Gastroesophageal sphincter (tissue), 4 donors: ENCODE results near the gene KPNA1. TPM values are rescaled to one million over a fixed set of nuclear protein-coding genes. Genes with fewer than 3 reads are reported as not detected.

Experiments used
- ATAC-seq: fragments of 150-250 bp; one replicate; pipeline ENCODE4 v1.9.1; 2016; ENCODE audit warnings: mild to moderate bottlenecking, moderate library complexity
- H3K27ac ChIP-seq, 4 donors: fragments of 200-600 bp; sonication (generic) in 3 of 4; 1 replicate in 3 of 4; 2 replicates in 1 of 4; pipeline ENCODE4 v1.5.1; 2016 to 2019
- H3K27me3 ChIP-seq: fragments of 200-600 bp; sonication (generic); one replicate; pipeline ENCODE4 v1.5.1; 2019
- H3K36me3 ChIP-seq, 2 donors: fragments of 200-600 bp; sonication (generic); one replicate each; pipeline ENCODE4 v1.5.1; 2019; ENCODE audit warnings: control low read depth in 1 of 2
- H3K4me1 ChIP-seq, 3 donors: fragments of 200-600 bp; sonication (generic); 1 replicate in 2 of 3; 2 replicates in 1 of 3; pipeline ENCODE4 v1.5.1; 2016 to 2019; ENCODE audit warnings: control low read depth in 2 of 3
- H3K4me3 ChIP-seq, 2 donors: fragments of 200-600 bp; sonication (generic); one replicate each; pipeline ENCODE4 v1.5.1; 2019; ENCODE audit warnings: mild to moderate bottlenecking in 1 of 2, moderate library complexity in 1 of 2
- H3K9me3 ChIP-seq, 3 donors: fragments of 200-600 bp; sonication (generic); one replicate each; pipeline ENCODE4 v1.5.1; 2017 to 2019; ENCODE audit warnings: control low read depth in 2 of 3
- EP300 ChIP-seq: sonication (generic); formaldehyde crosslinking; IDR thresholded peaks from one replicate; pipeline ENCODE4 v1.6.1; 2017; ENCODE audit warnings: antibody characterized with exemption, mild to moderate bottlenecking
- POLR2A ChIP-seq, 2 donors: fragments of 450-650 bp; IDR thresholded peaks; one replicate each; pipeline ENCODE4 v1.6.1; 2017; ENCODE audit warnings: antibody characterized with exemption in 2 of 2, mild to moderate bottlenecking in 2 of 2, moderate library complexity in 1 of 2
- POLR2AphosphoS5 ChIP-seq: sonication (generic); formaldehyde crosslinking; IDR thresholded peaks from one replicate; pipeline ENCODE4 v1.6.1; 2017; ENCODE audit warnings: antibody characterized with exemption
- WGBS, 2 donors: methylation state at CpG; one replicate each; pipeline ENCODE4 v1.1.5; 2018; ENCODE audit warnings: low coverage in 1 of 2; 5-methylcytosine and 5-hydroxymethylcytosine counted together
- total RNA-seq, 4 donors: library from RNA; depleted of rRNA; stranded (reverse); fragments of >200 nt; gene quantifications; one replicate each; pipeline ENCODE4 v1.1.0, GENCODE V29; 2016
- TF ChIP-seq, protein P1 (sequence below), 4 experiments: fragments of 200-600 bp in 2 of 4; fragments of 450-650 bp in 2 of 4; sonication (generic) in 1 of 4; IDR thresholded peaks; one replicate each; pipeline ENCODE4 v1.5.1; 2017 to 2019; ENCODE audit warnings: antibody characterized with exemption in 4 of 4, mild to moderate bottlenecking in 2 of 4, moderate library complexity in 2 of 4

KPNA1 gene
- total RNA-seq, 4 donors from 2014 or later = 39.8 to 61.3 (median 41.3) TPM

DNA sequence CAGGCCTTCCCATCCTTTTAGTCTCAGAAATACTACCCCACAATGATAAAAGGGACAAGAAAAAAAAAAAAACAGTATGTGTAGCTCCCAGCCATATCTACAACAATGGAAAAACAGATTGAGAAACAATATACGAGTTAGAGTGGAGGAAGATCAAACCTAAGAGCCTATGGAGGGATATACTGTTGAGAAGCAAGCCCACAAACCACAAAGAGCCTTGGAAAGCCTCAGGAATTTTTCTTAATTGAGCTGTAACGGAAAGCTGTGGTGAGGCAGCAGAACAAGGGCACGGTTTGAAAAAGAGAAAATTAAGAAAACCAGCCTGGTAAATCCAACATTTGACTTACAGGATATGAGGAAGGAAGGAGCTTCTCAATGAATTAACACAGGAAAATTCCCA lies 21.4 kb downstream of the KPNA1 start:
- TF ChIP-seq POLR2AphosphoS5 (no peak), POLR2A (IDR thresholded peaks at IDR 0.05) (no peak), EP300 (no peak)
- TF ChIP-seq, protein P1, sequence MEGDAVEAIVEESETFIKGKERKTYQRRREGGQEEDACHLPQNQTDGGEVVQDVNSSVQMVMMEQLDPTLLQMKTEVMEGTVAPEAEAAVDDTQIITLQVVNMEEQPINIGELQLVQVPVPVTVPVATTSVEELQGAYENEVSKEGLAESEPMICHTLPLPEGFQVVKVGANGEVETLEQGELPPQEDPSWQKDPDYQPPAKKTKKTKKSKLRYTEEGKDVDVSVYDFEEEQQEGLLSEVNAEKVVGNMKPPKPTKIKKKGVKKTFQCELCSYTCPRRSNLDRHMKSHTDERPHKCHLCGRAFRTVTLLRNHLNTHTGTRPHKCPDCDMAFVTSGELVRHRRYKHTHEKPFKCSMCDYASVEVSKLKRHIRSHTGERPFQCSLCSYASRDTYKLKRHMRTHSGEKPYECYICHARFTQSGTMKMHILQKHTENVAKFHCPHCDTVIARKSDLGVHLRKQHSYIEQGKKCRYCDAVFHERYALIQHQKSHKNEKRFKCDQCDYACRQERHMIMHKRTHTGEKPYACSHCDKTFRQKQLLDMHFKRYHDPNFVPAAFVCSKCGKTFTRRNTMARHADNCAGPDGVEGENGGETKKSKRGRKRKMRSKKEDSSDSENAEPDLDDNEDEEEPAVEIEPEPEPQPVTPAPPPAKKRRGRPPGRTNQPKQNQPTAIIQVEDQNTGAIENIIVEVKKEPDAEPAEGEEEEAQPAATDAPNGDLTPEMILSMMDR (IDR thresholded peaks at IDR 0.05) = no peak
- H3K9me3 ChIP-seq = no peaks in the 10 kb centered on the region
- H3K4me3 ChIP-seq = no peak overlapping the region
- H3K27ac ChIP-seq = no peak overlapping the region
- peaks cover 0 to 37% of the 10 kb centered on the region in 2 donors for H3K36me3 ChIP-seq
- H3K27me3 ChIP-seq = no peaks in the 10 kb centered on the region
- ATAC-seq = no peak
- H3K4me1 ChIP-seq = peaks cover 0 to 11% (median 0%) of the 10 kb centered on the region in 3 donors
- WGBS, 2 donors = 76 to 84% methylated on average over 3 of the region's 3 CpGs

- TF ChIP-seq POLR2A (IDR thresholded peaks at IDR 0.05) (no peak), EP300 (no peak), POLR2AphosphoS5 (no peak)
- TF ChIP-seq, protein P1 (IDR thresholded peaks at IDR 0.05) = no peak
- H3K4me3 ChIP-seq = no peak overlapping the region
- ATAC-seq = no peak
Observed at GRCh38 chr3:122488262-122488973, 26.3 kb downstream of the KPNA1 start.

GRCh38 chr3:122484985-122485384 lies 29.8 kb downstream of the KPNA1 start:
- Histone ChIP-seq H3K4me3 (no peak overlapping the region), H3K9me3 (no peaks in the 10 kb centered on the region), H3K36me3 (peaks cover 0 to 4% of the 10 kb centered on the region in 2 donors), H3K27me3 (no peaks in the 10 kb centered on the region), H3K27ac (no peak overlapping the region), H3K4me1 (peaks cover 0 to 10% (median 3%) of the 10 kb centered on the region in 3 donors)
- TF ChIP-seq, protein P1 (IDR thresholded peaks at IDR 0.05) = no peak
- no peak for TF ChIP-seq EP300
- TF ChIP-seq POLR2A (IDR thresholded peaks at IDR 0.05) = no peak
- TF ChIP-seq POLR2AphosphoS5 = no peak
- ATAC-seq = no peak
- 68 to 72% methylated on average over 4 to 5 of the region's 5 CpGs for WGBS, 2 donors

More at GRCh38 chr3:122488262-122488973, 26.3 kb downstream of the KPNA1 start:
- no peak overlapping the region for H3K27ac ChIP-seq
- 60 to 65% methylated on average over 6 to 7 of the region's 7 CpGs for WGBS, 2 donors
- peaks cover 0 to 2% (median 0%) of the 10 kb centered on the region in 3 donors for H3K4me1 ChIP-seq
- no peaks in the 10 kb centered on the region for H3K27me3 ChIP-seq
- peaks cover 0 to 13% of the 10 kb centered on the region in 2 donors for H3K36me3 ChIP-seq
- H3K9me3 ChIP-seq = no peaks in the 10 kb centered on the region

DNA sequence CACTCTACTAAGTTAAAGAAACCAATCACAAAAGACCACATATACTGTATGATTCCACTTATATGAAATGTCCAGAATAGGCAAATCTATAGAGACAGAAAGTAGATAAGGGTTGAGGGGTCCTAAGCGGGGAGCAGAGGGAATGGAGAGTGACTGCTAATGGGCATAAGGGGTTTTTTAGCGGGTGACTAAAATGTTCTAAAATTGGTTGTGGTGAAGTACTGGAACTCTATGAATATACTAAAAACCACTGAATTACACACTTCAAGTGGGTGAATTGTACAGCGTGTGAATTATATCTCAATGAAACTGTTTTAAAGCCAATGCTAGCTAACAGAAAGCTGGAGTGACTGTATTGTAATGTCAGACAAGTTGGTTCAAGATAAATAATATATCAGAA lies 33.3 kb downstream of the KPNA1 start:
- ATAC-seq = no peak
- H3K4me1 ChIP-seq = peaks cover 0 to 11% (median 3%) of the 10 kb centered on the region in 3 donors
- no peaks in the 10 kb centered on the region for H3K36me3 ChIP-seq
- 92 to 93% methylated on average over 3 of the region's 3 CpGs for WGBS, 2 donors
- H3K27ac ChIP-seq = no peak overlapping the region
- TF ChIP-seq, protein P1 (IDR thresholded peaks at IDR 0.05) = no peak
- TF ChIP-seq POLR2AphosphoS5 (no peak), POLR2A (IDR thresholded peaks at IDR 0.05) (no peak), EP300 (no peak)
- H3K27me3 ChIP-seq = no peaks in the 10 kb centered on the region
- H3K9me3 ChIP-seq = no peaks in the 10 kb centered on the region
- H3K4me3 ChIP-seq = no peak overlapping the region

DNA sequence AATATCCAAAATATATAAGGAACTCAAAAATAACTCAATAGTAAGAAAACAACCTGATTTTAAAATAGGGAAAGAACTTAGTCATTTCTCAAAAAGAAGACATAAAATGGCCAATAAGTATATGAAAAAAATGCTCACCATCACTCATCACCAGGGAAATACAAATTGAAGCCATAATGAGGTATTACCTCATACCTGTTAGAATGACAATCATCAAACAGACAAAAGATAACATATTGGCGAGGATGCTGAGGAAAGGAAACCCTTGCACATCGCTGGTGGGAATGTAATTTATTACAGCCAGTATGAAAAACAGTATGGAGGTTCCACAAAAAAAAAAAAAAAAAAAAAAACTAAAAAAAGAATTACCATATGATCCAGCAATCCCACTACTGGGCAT lies 38.2 kb downstream of the KPNA1 start:
- H3K27me3 ChIP-seq = no peaks in the 10 kb centered on the region
- H3K4me1 ChIP-seq = peaks cover 0 to 9% (median 0%) of the 10 kb centered on the region in 3 donors
- 80 to 88% methylated on average over 1 to 2 of the region's 2 CpGs for WGBS, 2 donors
- no peak for TF ChIP-seq POLR2A (IDR thresholded peaks at IDR 0.05)
- TF ChIP-seq, protein P1 (IDR thresholded peaks at IDR 0.05) = no peak
- TF ChIP-seq POLR2AphosphoS5 = no peak
- no peak for TF ChIP-seq EP300
- no peak overlapping the region for H3K4me3 ChIP-seq
- H3K27ac ChIP-seq = no peak overlapping the region
- ATAC-seq = no peak
- H3K36me3 ChIP-seq = no peaks in the 10 kb centered on the region
- H3K9me3 ChIP-seq = no peaks in the 10 kb centered on the region
